B cell (primary cell): ENCODE results near the gene AGPAT3. TPM values are rescaled to one million over a fixed set of nuclear protein-coding genes. Genes with fewer than 3 reads are reported as not detected.

Source experiments
- ATAC-seq: fragments of 200-7000 bp; cut with Tn5 transposase; one replicate; pipeline ENCODE4 v1.10.0; 2021; ENCODE audit warnings: low read depth, mild to moderate bottlenecking, moderate number of reproducible peaks, moderate library complexity
- CTCF ChIA-PET: fragments of 350-600 bp; sonication (Branson Sonifier 250); formaldehyde crosslinking; loops from one replicate; lab custom pipeline; 2021; ENCODE audit warnings: antibody characterized with exemption, inconsistent platforms; lab: Charles Lee
- POLR2A ChIA-PET: fragments of 350-600 bp; sonication (Branson Sonifier 250); formaldehyde crosslinking; loops from one replicate; lab custom pipeline; 2021; ENCODE audit warnings: antibody characterized with exemption; lab: Charles Lee
- DNase-seq: peaks from one replicate; pipeline ENCODE4 v3.0.0; 2013
- H2AFZ ChIP-seq: 2 replicates; pipeline ENCODE4 v1.6.1; 2012; ENCODE audit warnings: mild to moderate bottlenecking, low read depth, low read length; ENCODE audit not compliant: insufficient read depth, poor library complexity, severe bottlenecking
- H3K27ac ChIP-seq, 2 donors: 1 replicate in 1 of 2; 2 replicates in 1 of 2; pipeline ENCODE4 v1.5.1; 2012 to 2013; ENCODE audit warnings: low read length in 2 of 2, mild to moderate bottlenecking in 2 of 2, moderate library complexity in 1 of 2
- H3K27me3 ChIP-seq, 4 experiments: fragments of 200-600 bp in 1 of 4; sonication (generic) in 1 of 4; replicated peaks in 1 of 4; 1 replicate in 2 of 4; 2 replicates in 2 of 4; pipeline versions ENCODE4 v1.6.1 to v1.7.0; 2013 to 2016; ENCODE audit warnings: low read length in 3 of 4, mild to moderate bottlenecking in 2 of 4, mixed read lengths in 1 of 4, moderate library complexity in 1 of 4; ENCODE audit not compliant: insufficient read depth in 4 of 4, control insufficient read depth in 3 of 4; ENCODE audit errors: control extremely low read depth in 1 of 4
- H3K36me3 ChIP-seq, 2 experiments: replicated peaks in 1 of 2; 1 replicate in 1 of 2; 2 replicates in 1 of 2; pipeline versions ENCODE4 v1.6.1 to v1.7.1; 2013; ENCODE audit warnings: low read length in 1 of 2; ENCODE audit not compliant: insufficient read depth in 2 of 2, control insufficient read depth in 1 of 2; ENCODE audit errors: control extremely low read depth in 1 of 2, extremely low read depth in 1 of 2
- H3K4me1 ChIP-seq, 2 donors: fragments of 200-600 bp in 1 of 2; sonication (generic) in 1 of 2; 1 replicate in 1 of 2; 2 replicates in 1 of 2; pipeline versions ENCODE4 v1.5.1 to v1.6.1; 2013 to 2017; ENCODE audit warnings: low read length in 2 of 2; ENCODE audit not compliant: control insufficient read depth in 2 of 2, insufficient read depth in 2 of 2
- H3K4me2 ChIP-seq: replicated peaks from 2 replicates; pipeline ENCODE3; 2012; ENCODE audit warnings: mild to moderate bottlenecking, low read depth, low read length; ENCODE audit not compliant: poor library complexity, severe bottlenecking
- H3K4me3 ChIP-seq, 5 experiments: fragments of 200-600 bp in 1 of 5; sonication (generic) in 1 of 5; 1 replicate in 3 of 5; 2 replicates in 2 of 5; pipeline versions ENCODE4 v1.5.1 to v1.7.0; 2011 to 2016; ENCODE audit warnings: low read length in 4 of 5, mild to moderate bottlenecking in 4 of 5, low read depth in 2 of 5, control low read depth in 1 of 5, moderate library complexity in 1 of 5; ENCODE audit not compliant: insufficient read depth in 1 of 5; ENCODE audit errors: control extremely low read depth in 1 of 5, extremely low read depth in 1 of 5
- H3K79me2 ChIP-seq: fragments of 200-600 bp; sonication (generic); one replicate; pipeline ENCODE4 v1.6.0; 2016; ENCODE audit warnings: low read length; ENCODE audit not compliant: control insufficient read depth, insufficient read depth
- H3K9ac ChIP-seq: fragments of 200-600 bp; sonication (generic); 2 replicates; pipeline ENCODE4 v1.6.1; 2017; ENCODE audit warnings: mild to moderate bottlenecking, low read length, moderate library complexity
- H3K9me3 ChIP-seq, 3 donors: one replicate each; pipeline versions ENCODE4 v1.6.1 to v1.7.1; 2013; ENCODE audit warnings: low read length in 2 of 3; ENCODE audit not compliant: control insufficient read depth in 2 of 3, insufficient read depth in 1 of 3; ENCODE audit errors: control extremely low read depth in 1 of 3
- H4K20me1 ChIP-seq: 2 replicates; pipeline ENCODE4 v1.6.0; 2012; ENCODE audit warnings: mild to moderate bottlenecking, low read length; ENCODE audit not compliant: insufficient read depth, control insufficient read depth, poor library complexity, severe bottlenecking
- H3K27ac Mint-ChIP-seq: one replicate; pipeline ENCODE4 v1.8.0; 2021; ENCODE audit warnings: mixed read lengths
- H3K27me3 Mint-ChIP-seq: one replicate; pipeline ENCODE4 v1.8.0; 2021; ENCODE audit warnings: mixed read lengths
- H3K4me1 Mint-ChIP-seq: one replicate; pipeline ENCODE4 v1.8.0; 2021; ENCODE audit warnings: mixed read lengths
- H3K4me3 Mint-ChIP-seq: one replicate; pipeline ENCODE4 v1.8.0; 2021; ENCODE audit warnings: mixed read lengths
- H3K9me3 Mint-ChIP-seq: one replicate; pipeline ENCODE4 v1.8.0; 2022; ENCODE audit warnings: mixed read lengths; ENCODE audit not compliant: insufficient read depth
- CTCF ChIP-seq: fragments of 200-600 bp; IDR thresholded peaks from one replicate; pipeline ENCODE4 v1.8.0; 2022; ENCODE audit warnings: antibody characterized with exemption, mild to moderate bottlenecking
- EZH2 ChIP-seq: IDR thresholded peaks from 2 replicates; pipeline ENCODE4 v1.6.1; 2012; ENCODE audit warnings: borderline replicate concordance, low read depth, mild to moderate bottlenecking, moderate library complexity, low read length; ENCODE audit not compliant: insufficient read depth, poor library complexity, severe bottlenecking
- WGBS: methylation state at CpG from one replicate; pipeline ENCODE4 v1.1.5; 2013; ENCODE audit warnings: missing lambda C conversion rate; ENCODE audit not compliant: insufficient coverage; 5-methylcytosine and 5-hydroxymethylcytosine counted together
- intact Hi-C: fragments of 100-400 bp; cut with micrococcal nuclease; formaldehyde crosslinking; loops from one replicate; pipeline ENCODE4 v1.10.0; 2022
- polyA plus RNA-seq: library from polyadenylated mRNA; depleted of rRNA; stranded (reverse); fragments of >200 nt; gene quantifications from 2 replicates; pipeline ENCODE4 v1.2.3, GENCODE V29; 2012
- total RNA-seq, 2 donors: library from RNA; stranded (reverse); fragments of 120-200 nt in 1 of 2; gene quantifications; 1 replicate in 1 of 2; 2 replicates in 1 of 2; pipeline versions ENCODE4 v1.2.3 to v1.2.4, GENCODE V29; 2013 to 2022

Gene AGPAT3
- total and polyA plus RNA-seq, 2 donors (not counting 1 experiment from before 2014, with no cell fraction given), result 14.3 to 49.3 TPM

GRCh38 chr21:44011123-44011522, 146.1 kb downstream of the AGPAT3 start:
- Histone ChIP-seq H3K4me1 (peaks cover 29 to 37% of the 10 kb centered on the region in 2 donors), H3K36me3 (no peaks in the 10 kb centered on the region), H2AFZ (peak overlapping the region; percentile 85), H3K79me2 (peaks cover 52% of the 10 kb centered on the region), H3K4me3 (peak overlapping the region in 2 of 5 experiments; percentile 80 to 86), H3K4me2 (peak overlapping the region; percentile 88), H3K9me3 (no peaks in the 10 kb centered on the region), H3K27me3 (no peaks in the 10 kb centered on the region), H3K9ac (peak overlapping the region; percentile 82), H4K20me1 (peaks cover 37% of the 10 kb centered on the region), H3K27ac (peak overlapping the region in 1 of 2 donors; percentile 92)
- intact Hi-C loops, result loop anchor here (5.0 to 10.0 kb wide), 5 partner anchors 294 to 1119 kb away; partner anchors contain the start of genes CFAP410, NDUFV3, PFKL and PKNOX1
- no peak for TF ChIP-seq CTCF
- no peak for TF ChIP-seq EZH2
- POLR2A ChIA-PET, result interaction anchor here (0.8 to 1.0 kb wide), 2 partner anchors 289 to 293 kb away, joined by 3 to 9 read pairs; partner anchors contain the start of gene PFKL
- peak overlapping the region; percentile 95 for H3K27ac Mint-ChIP-seq
- no peaks in the 10 kb centered on the region for H3K27me3 Mint-ChIP-seq
- peak overlapping the region; percentile 91 for H3K4me3 Mint-ChIP-seq
- DNase-seq (no peak), ATAC-seq (no peak)
- CTCF ChIA-PET, result no interaction called here
- WGBS, result 86% methylated on average over 6 of the region's 9 CpGs
- peaks cover 34% of the 10 kb centered on the region for H3K4me1 Mint-ChIP-seq
- H3K9me3 Mint-ChIP-seq, result no peaks in the 10 kb centered on the region
